ENCODE measurements around the gene SDHB.

The SDHB gene

GRCh38 chr1:16978139-16978538 lies 75.7 kb downstream of the SDHB start:
- no peak for DNase-seq (ENCODE audit: extremely low read depth, insufficient read length)
- Histone ChIP-seq H3K4me3 (replicated peaks; ENCODE audit: low read depth, low read length) (no peak overlapping the region), H3K27me3 (replicated peaks; ENCODE audit: control insufficient read depth, insufficient read depth, low read length) (no peaks in the 10 kb centered on the region; the same call in 1 of the 2 replicates), H3K36me3 (ENCODE audit: control insufficient read depth, insufficient read depth, low read length) (no peaks in the 10 kb centered on the region)
- TF ChIP-seq CTCF (IDR thresholded peaks at IDR 0.05; ENCODE audit: insufficient read depth, low read length, poor library complexity, severe bottlenecking), result no peak

GRCh38 chr1:16977377-16977776 lies 76.5 kb downstream of the SDHB start:
- no peak for DNase-seq (ENCODE audit: extremely low read depth, insufficient read length)
- no peak for TF ChIP-seq CTCF (IDR thresholded peaks at IDR 0.05; ENCODE audit: insufficient read depth, low read length, poor library complexity, severe bottlenecking)
- Histone ChIP-seq H3K4me3 (replicated peaks; ENCODE audit: low read depth, low read length) (no peak overlapping the region), H3K27me3 (replicated peaks; ENCODE audit: control insufficient read depth, insufficient read depth, low read length) (no peaks in the 10 kb centered on the region; the same call in 1 of the 2 replicates), H3K36me3 (ENCODE audit: control insufficient read depth, insufficient read depth, low read length) (no peaks in the 10 kb centered on the region)

GRCh38 chr1:16976966-16977365 lies 76.9 kb downstream of the SDHB start:
- Histone ChIP-seq H3K27me3 (replicated peaks; ENCODE audit: control insufficient read depth, insufficient read depth, low read length) (no peaks in the 10 kb centered on the region; the same call in 1 of the 2 replicates), H3K4me3 (replicated peaks; ENCODE audit: low read depth, low read length) (no peak overlapping the region)
- TF ChIP-seq CTCF (IDR thresholded peaks at IDR 0.05; ENCODE audit: insufficient read depth, low read length, poor library complexity, severe bottlenecking), result no peak

GRCh38 chr1:16975838-16976237 lies 78.0 kb downstream of the SDHB start:
- no peaks in the 10 kb centered on the region; the same call in 1 of the 2 replicates for H3K27me3 ChIP-seq (replicated peaks; ENCODE audit: control insufficient read depth, insufficient read depth, low read length)
- no peak overlapping the region for H3K4me3 ChIP-seq (replicated peaks; ENCODE audit: low read depth, low read length)
- no peak for TF ChIP-seq CTCF (IDR thresholded peaks at IDR 0.05; ENCODE audit: insufficient read depth, low read length, poor library complexity, severe bottlenecking)
- no peak for DNase-seq (ENCODE audit: extremely low read depth, insufficient read length)
- H3K36me3 ChIP-seq (ENCODE audit: control insufficient read depth, insufficient read depth, low read length), result no peaks in the 10 kb centered on the region

More at GRCh38 chr1:16976966-16977365, 76.9 kb downstream of the SDHB start:
- no peaks in the 10 kb centered on the region for H3K36me3 ChIP-seq (ENCODE audit: control insufficient read depth, insufficient read depth, low read length)
- DNase-seq (ENCODE audit: extremely low read depth, insufficient read length), result no peak

GRCh38 chr1:16975211-16975610 lies 78.6 kb downstream of the SDHB start:
- H3K27me3 ChIP-seq (replicated peaks; ENCODE audit: control insufficient read depth, insufficient read depth, low read length), result no peaks in the 10 kb centered on the region; the same call in 1 of the 2 replicates
- DNase-seq (ENCODE audit: extremely low read depth, insufficient read length), result no peak
- no peak for TF ChIP-seq CTCF (IDR thresholded peaks at IDR 0.05; ENCODE audit: insufficient read depth, low read length, poor library complexity, severe bottlenecking)
- H3K36me3 ChIP-seq (ENCODE audit: control insufficient read depth, insufficient read depth, low read length), result no peaks in the 10 kb centered on the region
- H3K4me3 ChIP-seq (replicated peaks; ENCODE audit: low read depth, low read length), result no peak overlapping the region

GRCh38 chr1:16973215-16973614 lies 80.6 kb downstream of the SDHB start:
- H3K36me3 ChIP-seq (ENCODE audit: control insufficient read depth, insufficient read depth, low read length), result no peaks in the 10 kb centered on the region
- no peaks in the 10 kb centered on the region for H3K27me3 ChIP-seq (replicated peaks; ENCODE audit: control insufficient read depth, insufficient read depth, low read length)
- DNase-seq (ENCODE audit: extremely low read depth, insufficient read length), result no peak
- no peak for TF ChIP-seq CTCF (IDR thresholded peaks at IDR 0.05; ENCODE audit: insufficient read depth, low read length, poor library complexity, severe bottlenecking)
- no peak overlapping the region for H3K4me3 ChIP-seq (replicated peaks; ENCODE audit: low read depth, low read length)

Data from GM06990 (cell line).